T47D (cell line): ENCODE measurements around the gene CCND2.

Source experiments
- DNase-seq, 2 experiments: peaks; one replicate each; pipeline versions ENCODE4 v3.0.0 to v3.0.0-alpha.2; 2011 to 2012; ENCODE audit warnings: low read depth in 1 of 2, low spot score in 1 of 2
- JUND ChIP-seq: IDR thresholded peaks from 2 replicates; pipeline ENCODE4 v1.6.1; 2012; ENCODE audit warnings: low read depth
- in situ Hi-C: cut with HindIII; loops from 2 replicates; pipeline ENCODE4 v1.10.0; 2016; ENCODE audit warnings: low sequenced_read_pairs, low pct_unique_long_range_greater_than_20kb

The CCND2 gene

GRCh38 chr12:4244868-4245267 lies 28.7 kb upstream of the CCND2 start:
- no peak for DNase-seq
- TF ChIP-seq JUND = no peak

DNA sequence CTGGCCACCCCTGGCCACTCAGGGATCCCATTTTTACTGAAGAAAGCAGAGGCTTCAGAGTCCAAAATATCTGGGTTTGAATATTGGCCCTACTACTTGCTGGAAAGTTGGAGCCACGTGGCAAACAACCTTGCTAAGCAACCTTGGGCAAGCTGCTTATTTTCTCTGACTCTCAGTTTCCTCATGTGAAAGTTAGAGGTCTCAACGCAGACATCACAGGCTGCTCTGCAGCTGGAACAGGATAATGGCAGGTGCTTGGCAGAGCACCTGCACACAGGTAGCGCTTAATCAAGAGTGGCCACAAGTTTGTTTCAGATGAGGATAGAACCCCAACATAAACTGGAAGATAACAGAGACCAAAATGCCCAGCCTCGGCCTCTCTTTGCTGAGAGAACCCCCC lies 28.1 kb upstream of the CCND2 start:
- in situ Hi-C loops = no loop called here
- DNase-seq = no peak
- TF ChIP-seq JUND = no peak

More at GRCh38 chr12:4244868-4245267, 28.7 kb upstream of the CCND2 start:
- in situ Hi-C loops = no loop called here

GRCh38 chr12:4246116-4246515 lies 27.4 kb upstream of the CCND2 start:
- in situ Hi-C loops = no loop called here
- TF ChIP-seq JUND = no peak
- no peak for DNase-seq

GRCh38 chr12:4250691-4251090 lies 22.9 kb upstream of the CCND2 start:
- DNase-seq = no peak
- in situ Hi-C loops = no loop called here
- TF ChIP-seq JUND = no peak

GRCh38 chr12:4251216-4251891 lies 22.2 kb upstream of the CCND2 start:
- in situ Hi-C loops = no loop called here

GRCh38 chr12:4251967-4252366 lies 21.6 kb upstream of the CCND2 start:
- in situ Hi-C loops = no loop called here
- TF ChIP-seq JUND = no peak
- no peak for DNase-seq

More at GRCh38 chr12:4251216-4251891, 22.2 kb upstream of the CCND2 start:
- TF ChIP-seq JUND = no peak
- no peak for DNase-seq

DNA sequence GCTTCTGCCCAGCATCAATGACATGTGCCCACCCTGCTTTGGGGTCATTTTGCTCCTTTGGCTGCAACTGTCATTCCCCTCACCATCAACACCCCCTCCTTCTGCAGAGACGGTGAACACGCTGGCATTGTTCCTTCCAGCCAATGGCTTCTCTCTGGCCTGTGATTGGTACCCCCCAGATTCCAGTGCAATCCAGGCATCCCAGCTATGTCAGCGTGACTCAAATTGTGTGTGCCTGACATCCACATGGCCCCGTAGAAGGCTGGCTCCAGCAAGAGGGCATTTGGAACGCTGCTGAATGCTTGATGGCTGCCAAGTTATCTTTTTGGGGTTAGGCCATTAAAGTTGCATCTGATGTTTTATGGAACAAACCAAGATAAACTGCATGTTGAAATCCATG lies 21.0 kb upstream of the CCND2 start:
- TF ChIP-seq JUND = no peak
- in situ Hi-C loops = no loop called here
- no peak for DNase-seq

GRCh38 chr12:4256043-4256826 lies 17.3 kb upstream of the CCND2 start:
- in situ Hi-C loops = no loop called here
- no peak for DNase-seq
- no peak for TF ChIP-seq JUND

- DNase-seq = no peak
- TF ChIP-seq JUND = no peak
- in situ Hi-C loops = no loop called here
Measured at GRCh38 chr12:4257442-4257841, 16.1 kb upstream of the CCND2 start.

DNA sequence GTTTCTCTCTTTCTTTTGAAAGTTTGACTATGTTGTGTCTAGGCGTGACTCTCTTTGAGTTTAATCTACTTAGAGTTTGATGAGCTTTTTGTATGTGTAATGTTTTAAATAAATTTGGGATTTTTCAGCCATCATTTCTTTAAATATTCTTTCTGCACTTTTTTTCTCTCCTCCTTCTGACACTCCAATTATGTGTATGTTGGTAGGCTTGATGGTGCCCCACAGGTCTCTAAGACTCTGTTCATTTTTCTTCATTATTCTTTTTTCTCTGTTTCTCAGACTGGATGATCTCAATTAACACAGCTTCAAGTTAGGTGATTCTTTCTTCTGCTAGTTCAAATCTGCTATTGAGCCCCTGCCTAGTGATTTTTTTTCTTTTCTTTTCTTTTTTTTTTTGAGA lies 14.5 kb upstream of the CCND2 start:
- TF ChIP-seq JUND = no peak
- in situ Hi-C loops = no loop called here
- DNase-seq = no peak

DNA sequence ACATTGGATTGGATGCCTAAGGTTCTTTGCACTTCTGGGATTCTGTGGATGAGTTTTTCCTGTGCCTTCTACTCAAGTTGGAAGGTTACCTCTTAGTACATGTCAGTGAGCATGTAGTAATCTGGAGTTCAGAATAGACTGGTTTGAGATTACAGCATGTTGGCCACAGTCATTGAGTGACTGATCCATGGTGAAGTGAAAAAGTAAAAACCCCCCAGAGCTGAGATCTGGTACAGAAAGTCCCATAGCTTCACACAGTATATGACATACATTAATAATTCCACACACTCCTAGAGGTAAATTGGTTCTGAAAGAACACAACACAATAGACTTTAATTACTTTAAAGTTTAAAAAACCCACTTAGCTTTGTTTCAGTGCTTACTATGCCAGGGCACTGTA lies 11.9 kb upstream of the CCND2 start:
- in situ Hi-C loops = no loop called here
- no peak for TF ChIP-seq JUND
- no peak for DNase-seq

DNA sequence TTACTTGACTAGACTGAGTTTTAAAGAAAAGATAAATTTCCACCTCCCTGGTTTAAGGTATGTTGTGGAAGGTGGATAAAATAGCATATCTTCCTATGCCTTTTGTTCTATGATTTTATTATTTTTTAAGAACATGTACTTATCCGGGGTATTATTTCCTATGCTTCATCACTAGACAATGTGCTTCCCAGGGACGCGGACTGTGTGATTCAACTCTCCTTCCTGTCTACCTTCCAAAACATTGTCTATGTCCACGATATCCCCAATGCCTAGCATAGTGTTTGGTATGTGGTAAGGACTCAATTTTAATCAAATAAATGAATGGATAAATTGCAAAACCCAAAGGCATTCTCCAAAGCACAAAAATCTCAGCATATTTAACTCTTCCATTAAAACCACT lies 8.3 kb upstream of the CCND2 start:
- no peak for DNase-seq

DNA sequence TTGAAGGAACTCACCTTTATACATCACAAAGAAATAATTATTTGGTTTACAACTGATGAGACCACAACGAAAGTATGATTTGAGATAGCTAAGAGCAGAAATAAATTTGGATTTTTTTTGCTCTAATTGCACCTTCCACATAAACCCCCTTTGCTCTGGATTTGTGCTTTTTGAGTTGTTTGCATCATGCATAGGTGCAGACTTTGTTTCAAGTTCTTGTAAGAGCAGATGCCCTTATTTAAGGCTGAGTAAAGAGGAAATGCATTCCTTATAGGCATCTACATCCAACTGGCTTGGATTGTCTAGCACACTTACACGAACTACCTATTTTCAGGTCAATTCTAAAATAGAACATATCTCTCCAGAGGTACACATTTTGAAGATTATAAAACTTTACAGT lies 6.6 kb upstream of the CCND2 start:
- no peak for DNase-seq
- no peak for TF ChIP-seq JUND
- in situ Hi-C loops = no loop called here

More for the DNA sequence above, 8.3 kb upstream of the CCND2 start:
- TF ChIP-seq JUND = no peak
- in situ Hi-C loops = no loop called here
